Neural cell (in vitro differentiated cells): Measurements from ENCODE around the gene NR2C1. TPM values are rescaled to one million over a fixed set of nuclear protein-coding genes. Genes with fewer than 3 reads are reported as not detected.

Experiments
- H2AFZ ChIP-seq: fragments of 200-600, 300-800 bp; sonication (generic), shearing (Covaris generic); 2 replicates; pipeline ENCODE4 v1.6.0; 2014; ENCODE audit warnings: low read depth, mild to moderate bottlenecking, antibody characterized with exemption, low read length, moderate library complexity
- H3F3A ChIP-seq: fragments of 200-600 bp; shearing (Covaris generic); 2 replicates; pipeline ENCODE4 v1.6.1; 2016; ENCODE audit warnings: mild to moderate bottlenecking, moderate library complexity, mixed read lengths, antibody characterized with exemption, low read length; ENCODE audit not compliant: insufficient read depth, poor library complexity, severe bottlenecking
- H3K27ac ChIP-seq: fragments of 200-600, 300-800 bp; sonication (generic), shearing (Covaris generic); 2 replicates; pipeline ENCODE4 v1.5.1; 2014; ENCODE audit warnings: mild to moderate bottlenecking, low read length, moderate library complexity
- H3K27me3 ChIP-seq: fragments of 300-800, 200-600 bp; sonication (generic), shearing (Covaris generic); 2 replicates; pipeline ENCODE4 v1.6.0; 2014; ENCODE audit warnings: mild to moderate bottlenecking, low read depth, low read length, moderate library complexity; ENCODE audit not compliant: insufficient read depth
- H3K36me3 ChIP-seq: fragments of 300-800, 200-600 bp; sonication (generic), shearing (Covaris generic); 2 replicates; pipeline ENCODE4 v1.5.1; 2014; ENCODE audit warnings: mild to moderate bottlenecking, antibody characterized with exemption, low read length, moderate library complexity; ENCODE audit not compliant: insufficient read depth
- H3K4me2 ChIP-seq: fragments of 300-800, 200-600 bp; sonication (generic), shearing (Covaris generic); 2 replicates; pipeline ENCODE4 v1.6.0; 2014; ENCODE audit warnings: mild to moderate bottlenecking, low read length
- H3K4me3 ChIP-seq: fragments of 300-800, 200-600 bp; sonication (generic), shearing (Covaris generic); 2 replicates; pipeline ENCODE4 v1.5.1; 2014; ENCODE audit warnings: mild to moderate bottlenecking, low read length, moderate library complexity
- H3K79me2 ChIP-seq: fragments of 200-600 bp; shearing (Covaris generic); replicated peaks from 2 replicates; pipeline ENCODE4 v1.6.0; 2014; ENCODE audit warnings: mild to moderate bottlenecking, low read length, moderate library complexity; ENCODE audit not compliant: insufficient read depth
- H3K9ac ChIP-seq: fragments of 300-800, 200-600 bp; sonication (generic), shearing (Covaris generic); 2 replicates; pipeline ENCODE4 v1.6.1; 2016; ENCODE audit warnings: mild to moderate bottlenecking, low read length, mixed read lengths
- H3K9me2 ChIP-seq: fragments of 200-600 bp; shearing (Covaris generic); 2 replicates; pipeline ENCODE4 v1.6.1; 2016; ENCODE audit warnings: mild to moderate bottlenecking, low read length, mixed read lengths; ENCODE audit not compliant: insufficient read depth
- H3K9me3 ChIP-seq: fragments of 200-600, 300-800 bp; sonication (generic), shearing (Covaris generic); 2 replicates; pipeline ENCODE4 v1.6.1; 2016; ENCODE audit warnings: mild to moderate bottlenecking, mixed run types, low read length, moderate library complexity, mixed read lengths
- H4K20me1 ChIP-seq: fragments of 200-600 bp; shearing (Covaris generic); 2 replicates; pipeline ENCODE4 v1.6.1; 2016; ENCODE audit warnings: mild to moderate bottlenecking, mixed run types; ENCODE audit not compliant: insufficient read depth
- CTCF ChIP-seq: fragments of 450-650 bp; IDR thresholded peaks from 2 replicates; pipeline ENCODE4 v1.5.1; 2014; ENCODE audit warnings: antibody characterized with exemption, mild to moderate bottlenecking, moderate library complexity; ENCODE audit not compliant: poor library complexity, severe bottlenecking
- EP300 ChIP-seq: fragments of 450-650 bp; conservative IDR thresholded peaks from 2 replicates; pipeline ENCODE4 v1.6.1; 2014; ENCODE audit warnings: antibody characterized with exemption, mild to moderate bottlenecking, moderate library complexity; ENCODE audit not compliant: poor library complexity, severe bottlenecking
- EZH2 ChIP-seq: fragments of 200-600, 300-800 bp; shearing (Covaris generic), sonication (generic); IDR thresholded peaks from 2 replicates; pipeline ENCODE4 v1.6.1; 2014; ENCODE audit warnings: antibody characterized with exemption, low read length, borderline replicate concordance, mild to moderate bottlenecking; ENCODE audit not compliant: insufficient read depth, poor library complexity, severe bottlenecking
- MXI1 ChIP-seq: fragments of 450-650 bp; conservative IDR thresholded peaks from 2 replicates; pipeline ENCODE4 v1.6.1; 2014; ENCODE audit warnings: antibody characterized with exemption, mild to moderate bottlenecking; ENCODE audit not compliant: poor library complexity, severe bottlenecking
- POLR2AphosphoS5 ChIP-seq: IDR thresholded peaks from 2 replicates; pipeline ENCODE4 v1.6.1; 2012
- RAD21 ChIP-seq: fragments of 450-650 bp; conservative IDR thresholded peaks from 2 replicates; pipeline ENCODE4 v1.6.1; 2014; ENCODE audit warnings: antibody characterized with exemption, mild to moderate bottlenecking, moderate library complexity
- REST ChIP-seq: IDR thresholded peaks from 2 replicates; pipeline ENCODE4 v1.6.1; 2012; ENCODE audit warnings: borderline replicate concordance
- SMC3 ChIP-seq: fragments of 450-650 bp; conservative IDR thresholded peaks from 2 replicates; pipeline ENCODE4 v1.6.1; 2014; ENCODE audit warnings: antibody characterized with exemption, mild to moderate bottlenecking, moderate library complexity; ENCODE audit not compliant: poor library complexity
- TAF1 ChIP-seq: IDR thresholded peaks from 2 replicates; pipeline ENCODE4 v1.6.1; 2012; ENCODE audit warnings: low read depth
- polyA plus RNA-seq: library from polyadenylated mRNA; depleted of rRNA; stranded (reverse); fragments of >200 nt; gene quantifications from 2 replicates; pipeline ENCODE4 v1.2.3, GENCODE V29; 2014

Gene NR2C1
- polyA plus RNA-seq, 1 donor from 2014 or later, result 137 TPM

- H3K4me3 ChIP-seq, result no peak overlapping the region
- no peaks in the 10 kb centered on the region for H3K27me3 ChIP-seq
- H4K20me1 ChIP-seq, result no peaks in the 10 kb centered on the region
- H3F3A ChIP-seq, result no peaks in the 10 kb centered on the region
- H3K9ac ChIP-seq, result no peak overlapping the region
- TF ChIP-seq SMC3, result no peak
- no peak for TF ChIP-seq CTCF
- TF ChIP-seq EP300, result no peak
- TF ChIP-seq REST, result no peak
- TF ChIP-seq POLR2AphosphoS5, result no peak
- TF ChIP-seq EZH2, result no peak
- TF ChIP-seq RAD21, result no peak
- no peak for TF ChIP-seq TAF1
- TF ChIP-seq MXI1, result no peak
- no peaks in the 10 kb centered on the region for H3K36me3 ChIP-seq
- H3K79me2 ChIP-seq, result no peaks in the 10 kb centered on the region
- no peaks in the 10 kb centered on the region for H3K9me3 ChIP-seq
- no peaks in the 10 kb centered on the region for H3K9me2 ChIP-seq
- no peak overlapping the region for H3K27ac ChIP-seq
- H2AFZ ChIP-seq, result no peak overlapping the region
- no peak overlapping the region for H3K4me2 ChIP-seq
These were observed 10.1 kb upstream of the NR2C1 start for GRCh38 chr12:95083471-95083870.

- Histone ChIP-seq H3K79me2 (peaks cover 2% of the 10 kb centered on the region), H3K9me3 (no peaks in the 10 kb centered on the region), H2AFZ (no peak overlapping the region), H3K27me3 (no peaks in the 10 kb centered on the region), H3K9ac (no peak overlapping the region), H3K4me3 (no peak overlapping the region), H3F3A (no peaks in the 10 kb centered on the region), H4K20me1 (no peaks in the 10 kb centered on the region), H3K9me2 (no peaks in the 10 kb centered on the region), H3K27ac (no peak overlapping the region), H3K36me3 (no peaks in the 10 kb centered on the region), H3K4me2 (no peak overlapping the region)
- no peak for TF ChIP-seq RAD21
- TF ChIP-seq TAF1, result no peak
- TF ChIP-seq EZH2, result no peak
- TF ChIP-seq REST, result no peak
- no peak for TF ChIP-seq POLR2AphosphoS5
- TF ChIP-seq MXI1, result no peak
- no peak for TF ChIP-seq SMC3
- no peak for TF ChIP-seq CTCF
- TF ChIP-seq EP300, result no peak
These were observed 3.9 kb upstream of the NR2C1 start for GRCh38 chr12:95077341-95077740.
